Ammon's horn (tissue), 1 donor: Measurements from ENCODE around the gene FAM234A.
"Not testable (repeated sequence)": the region's sequence is repeated elsewhere in the genome, so short reads cannot be mapped to it uniquely, and the experiment has no call there.

Source experiments
- DNase-seq: peaks from one replicate; pipeline ENCODE4 v3.0.0-alpha.2; 2016; ENCODE audit warnings: low spot score

FAM234A gene

GRCh38 chr16:234468-235305 lies at the start of gene FAM234A:
Gene FAM234A, plus strand, starts transcription at chr16:234821. Its CDS starts 19,593 bp downstream, at chr16:254414.
- peak; percentile 95 for DNase-seq

DNA sequence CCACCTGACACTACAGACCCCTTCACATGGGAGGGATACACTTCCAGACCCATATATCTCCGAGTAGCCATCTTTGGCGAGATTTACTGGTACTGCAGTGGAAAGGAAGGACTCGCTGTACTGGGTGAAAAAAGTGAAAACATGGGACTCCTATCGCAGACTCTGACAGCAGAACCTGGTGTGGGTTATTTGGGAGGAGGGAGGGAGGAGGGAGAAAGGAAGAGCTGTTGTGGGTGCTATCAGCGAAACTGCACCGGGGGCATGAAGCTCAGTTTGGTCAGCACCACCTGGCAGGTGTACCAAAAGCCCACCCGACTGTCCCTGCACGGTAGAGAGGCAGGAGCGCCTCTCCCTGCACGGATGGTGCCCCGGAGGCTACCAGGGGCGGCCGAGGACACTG lies 49.4 kb upstream of the FAM234A start:
- no peak for DNase-seq

DNA sequence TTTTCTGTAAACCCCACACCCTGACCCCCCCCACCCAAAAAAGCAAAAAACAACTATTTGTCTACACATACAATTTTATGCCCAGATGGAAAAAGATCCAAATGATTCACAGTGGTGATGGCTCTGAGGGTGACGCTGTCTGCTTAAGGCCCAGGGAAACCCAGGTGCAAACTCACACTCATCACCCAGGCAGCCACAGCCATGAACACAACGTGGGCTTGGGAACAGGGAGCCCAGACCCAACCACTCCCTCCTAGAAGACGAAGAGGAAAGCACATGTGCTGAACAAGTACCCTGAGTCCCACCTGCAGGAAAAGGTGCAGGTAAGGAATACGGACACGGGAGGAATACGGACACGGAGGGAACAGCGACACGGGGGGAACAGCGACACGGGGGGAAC lies 48.9 kb upstream of the FAM234A start:
- no peak for DNase-seq

GRCh38 chr16:187330-187729 lies 47.3 kb upstream of the FAM234A start:
- no peak for DNase-seq

GRCh38 chr16:188674-189073 lies 45.9 kb upstream of the FAM234A start:
- DNase-seq: no peak

DNA sequence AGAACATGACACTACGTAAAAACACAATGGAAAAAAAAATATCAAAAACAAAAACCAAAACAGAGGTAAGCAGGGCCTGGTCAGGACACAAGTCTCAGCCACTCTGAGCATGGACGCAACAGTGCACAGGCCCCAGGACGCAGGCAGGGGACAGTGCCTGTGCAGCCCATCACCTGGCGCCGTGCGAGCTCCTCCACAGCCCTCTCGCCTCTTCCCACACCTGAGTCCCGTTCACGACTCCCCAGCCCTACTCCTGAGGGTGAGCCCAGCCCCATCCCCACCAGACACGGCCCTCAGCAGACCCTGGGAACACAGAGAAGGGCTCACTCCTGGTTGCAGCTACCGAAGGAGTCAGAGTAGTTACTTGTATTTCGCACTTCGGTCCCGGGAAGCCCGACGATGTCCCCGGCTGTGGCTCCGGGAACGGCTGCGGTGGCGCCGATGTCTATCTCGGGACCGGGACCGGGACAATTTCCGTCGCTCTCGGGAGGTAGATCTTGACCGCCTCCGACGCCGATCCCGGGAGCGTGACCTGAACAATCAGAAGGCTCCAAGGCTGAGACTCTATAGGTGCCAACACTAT lies 44.9 kb upstream of the FAM234A start:
- no peak for DNase-seq

GRCh38 chr16:191831-192230 lies 42.8 kb upstream of the FAM234A start:
- DNase-seq: no peak

DNA sequence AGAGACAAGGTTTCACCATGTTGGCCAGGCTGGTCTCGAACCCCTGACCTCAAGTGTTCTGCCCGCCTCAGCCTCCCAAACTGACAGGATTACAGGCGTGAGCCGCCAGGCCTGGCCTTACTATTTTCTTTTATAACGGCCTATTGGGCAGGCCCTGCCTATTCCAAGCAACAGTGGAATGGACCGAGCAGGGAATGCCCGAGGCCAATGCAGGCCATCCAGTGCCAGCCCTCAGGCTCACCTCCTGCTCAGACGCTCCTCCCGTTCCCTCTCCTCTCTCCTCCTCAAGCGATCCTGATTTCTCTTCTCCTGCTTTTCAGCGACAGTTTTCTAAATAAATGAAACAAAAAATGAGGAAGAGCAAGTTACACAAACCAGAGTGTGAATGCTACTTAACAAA lies 41.9 kb upstream of the FAM234A start:
- DNase-seq: no peak

GRCh38 chr16:193441-193840 lies 41.2 kb upstream of the FAM234A start:
- no peak for DNase-seq

DNA sequence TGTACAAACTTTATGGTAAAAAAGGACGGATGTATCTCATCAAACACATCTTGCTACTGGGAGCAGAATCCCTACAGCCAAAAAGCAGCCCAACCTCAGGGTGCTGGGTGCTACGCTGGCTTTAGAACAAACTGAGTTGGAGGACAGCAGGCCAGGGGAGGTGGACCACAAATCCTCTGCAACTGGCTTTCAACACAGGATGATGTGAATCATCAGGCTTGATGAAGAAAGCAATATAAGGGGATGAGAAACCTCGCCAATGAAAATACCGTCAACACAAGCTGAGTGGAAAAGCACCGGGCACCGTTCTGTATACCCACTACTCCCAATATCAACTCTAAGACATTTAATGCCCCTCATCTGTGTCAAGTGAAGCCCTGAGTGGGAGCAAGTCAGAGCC lies 40.1 kb upstream of the FAM234A start:
- DNase-seq: no peak

GRCh38 chr16:200388-200787 lies 34.2 kb upstream of the FAM234A start:
- DNase-seq: no peak

GRCh38 chr16:203246-203645 lies 31.4 kb upstream of the FAM234A start:
- no peak for DNase-seq

- not testable (repeated sequence) for DNase-seq
Measured at GRCh38 chr16:204046-204445, 30.6 kb upstream of the FAM234A start.

- not testable (repeated sequence) for DNase-seq
Measured at GRCh38 chr16:209359-209758, 25.3 kb upstream of the FAM234A start.

DNA sequence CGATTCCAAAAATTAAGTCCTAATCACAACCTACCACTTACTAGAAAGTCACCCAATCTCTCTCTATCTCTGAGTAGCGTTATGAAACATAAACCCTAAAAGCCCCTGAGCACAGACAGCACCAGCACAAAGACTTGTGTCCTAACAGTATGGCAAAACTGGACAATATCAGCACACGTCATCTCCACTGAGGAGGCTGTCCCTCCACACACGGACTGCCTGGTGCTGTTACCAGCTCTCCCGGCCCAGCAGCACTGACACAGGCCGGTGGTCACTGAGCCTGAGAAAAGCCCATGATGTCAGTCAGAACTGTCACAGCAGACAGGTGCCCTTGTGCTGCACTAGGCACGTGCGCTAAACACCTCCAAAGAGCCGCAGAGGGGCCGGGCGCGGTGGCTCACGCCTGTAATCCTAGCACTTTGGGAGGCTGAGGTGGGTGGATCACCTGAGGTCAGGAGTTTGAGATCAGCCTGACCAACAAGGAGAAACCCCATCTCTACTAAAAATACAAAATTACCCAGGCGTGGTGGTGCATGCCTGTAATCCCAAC lies 22.9 kb upstream of the FAM234A start:
- DNase-seq: not testable (repeated sequence)

DNA sequence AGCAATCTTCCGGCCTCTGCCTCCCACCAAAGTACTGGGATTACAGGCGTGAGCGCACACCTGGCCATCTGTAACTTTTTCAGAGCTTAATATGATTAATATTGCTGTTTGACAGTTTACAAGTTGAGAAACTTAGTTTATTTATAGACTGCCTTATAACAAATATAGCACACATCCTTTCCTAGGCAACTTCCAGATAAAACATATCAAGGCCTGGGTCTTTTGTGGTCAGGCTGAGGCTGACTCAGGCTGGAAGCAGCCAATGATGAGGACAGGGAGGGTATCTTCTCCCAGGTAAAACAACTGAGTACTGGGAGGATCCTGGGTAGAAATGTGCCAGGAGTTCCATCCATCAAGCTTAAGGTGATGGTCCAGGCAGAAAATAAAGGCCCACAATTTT lies 21.6 kb upstream of the FAM234A start:
- DNase-seq: no peak

DNA sequence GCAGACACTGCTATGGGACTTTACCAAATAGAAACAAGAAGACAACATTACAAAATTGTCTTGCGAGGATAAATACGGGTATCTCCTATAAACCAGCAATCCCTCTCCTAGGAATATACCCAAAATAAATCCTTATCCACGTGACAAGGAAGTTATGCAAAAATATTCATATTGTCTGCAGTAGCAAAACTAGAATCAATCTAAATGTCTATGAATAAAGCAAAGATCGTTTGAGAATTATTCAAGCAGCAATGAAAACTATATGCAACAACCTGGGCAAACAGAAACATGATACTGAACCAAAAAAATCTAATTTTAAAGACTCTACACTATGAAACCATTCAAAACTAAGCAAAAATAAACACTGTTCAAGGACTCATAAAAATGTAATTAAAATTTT lies 14.6 kb upstream of the FAM234A start:
- no peak for DNase-seq

DNA sequence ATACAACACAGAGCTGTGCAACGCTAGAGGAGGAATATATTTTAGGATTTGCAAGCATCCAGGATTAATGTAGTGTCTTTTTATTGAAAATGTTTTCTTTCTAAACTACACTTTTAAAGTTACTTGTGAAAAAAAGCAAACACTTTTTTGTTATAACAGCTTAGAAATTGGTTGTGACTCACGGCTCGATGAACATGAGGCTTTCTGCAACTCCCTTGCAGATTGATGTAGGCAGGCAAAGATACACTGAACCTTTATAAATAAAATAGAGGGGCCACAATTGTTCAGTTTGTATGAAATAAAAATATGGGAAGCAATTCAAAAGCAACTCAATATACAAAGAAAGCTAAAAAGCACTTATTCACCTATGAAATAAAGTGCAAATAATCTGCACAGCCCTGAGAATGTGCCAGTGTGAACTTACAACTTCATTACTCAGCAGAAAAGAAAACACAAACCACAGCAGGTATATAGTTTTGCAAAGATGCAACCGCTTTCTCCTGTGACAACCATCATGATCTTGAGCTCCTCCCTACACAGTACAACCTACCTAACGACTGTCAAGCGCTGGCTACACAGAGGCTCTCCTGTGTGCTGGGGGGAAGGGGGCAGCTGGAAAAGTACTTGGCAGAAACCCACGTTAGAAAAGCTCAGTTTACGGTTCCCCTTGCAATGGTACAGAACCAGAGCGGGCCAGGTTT lies 6.3 kb upstream of the FAM234A start:
- DNase-seq: no peak

DNA sequence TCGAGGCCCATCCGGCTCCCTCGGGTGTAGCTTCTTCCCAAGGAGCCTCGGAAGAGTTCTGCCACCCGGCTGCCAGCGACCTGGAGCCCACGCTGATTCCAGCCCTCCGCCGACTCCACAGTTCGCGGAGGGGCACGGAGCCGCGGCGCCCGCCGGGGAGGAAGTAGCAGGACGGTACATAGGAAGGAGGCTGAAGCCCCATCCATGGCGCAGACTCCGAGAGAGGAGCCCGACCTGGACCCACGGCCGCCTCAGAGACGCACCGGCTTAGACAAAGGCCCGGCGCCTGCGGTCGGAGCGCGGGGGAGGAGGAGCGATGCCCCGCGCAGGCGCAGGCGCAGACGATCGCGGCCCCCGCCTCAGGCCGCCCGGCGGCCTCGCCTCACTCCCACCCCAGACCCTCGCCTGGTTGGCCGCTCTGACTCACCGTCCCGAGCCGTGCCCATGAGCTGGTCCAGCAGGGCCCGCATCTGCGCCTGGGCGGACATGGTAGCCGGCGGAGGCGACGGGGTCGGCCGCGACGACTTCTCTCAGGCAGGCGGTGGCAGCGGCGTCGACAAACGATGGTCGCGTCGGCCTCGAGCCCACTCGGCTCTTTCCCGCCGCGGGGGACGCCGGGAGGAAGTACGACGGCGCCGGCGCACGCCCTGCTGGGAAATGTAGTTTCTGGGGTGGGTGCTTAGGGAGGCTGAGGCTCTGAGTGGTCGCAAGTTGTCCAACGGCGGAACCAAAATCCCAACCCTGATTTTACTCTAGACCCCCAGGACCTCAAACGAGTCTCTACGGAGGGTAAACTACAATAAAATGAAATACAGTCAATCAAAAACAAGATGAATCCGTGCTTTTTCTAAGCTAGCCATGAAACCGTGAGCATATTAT lies 5.5 kb upstream of the FAM234A start, which contains the start of gene LUC7L:
LUC7L (minus strand) TSS at position 598 of the 879 bp plus-strand sequence; CDS start at position 488, 110 bp downstream.
- peak; percentile 93 for DNase-seq

DNA sequence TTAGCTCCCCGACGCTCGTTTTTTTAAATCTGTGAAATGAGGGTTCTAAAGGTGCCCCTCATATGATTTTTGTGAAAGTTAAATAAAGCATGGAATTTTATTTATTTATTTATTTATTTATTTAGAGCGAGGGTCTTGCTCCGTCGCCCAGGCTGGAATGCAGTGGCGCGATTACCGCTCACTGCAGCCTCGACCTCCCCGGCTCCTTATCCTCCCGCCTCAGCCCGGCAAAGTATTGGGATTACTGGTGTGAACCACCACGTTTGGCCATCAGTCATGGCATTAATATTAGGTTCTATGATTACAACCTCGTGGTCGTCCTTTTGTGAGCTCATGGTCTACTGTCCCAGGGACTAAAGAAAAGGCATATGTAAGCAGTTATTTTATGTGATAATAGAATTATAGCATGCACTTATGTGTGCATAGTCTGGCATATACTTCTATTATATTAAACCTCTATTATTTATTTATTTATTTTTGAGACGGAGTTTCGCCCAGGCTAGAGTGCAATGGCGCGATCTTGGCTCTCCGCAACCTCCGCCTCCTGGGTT lies 4.8 kb upstream of the FAM234A start:
- DNase-seq: no peak

- DNase-seq: not testable (repeated sequence)
Measured at GRCh38 chr16:230351-230750, 4.3 kb upstream of the FAM234A start.
